ENCODE measurements around the gene NSFL1C.

Gene NSFL1C

DNA sequence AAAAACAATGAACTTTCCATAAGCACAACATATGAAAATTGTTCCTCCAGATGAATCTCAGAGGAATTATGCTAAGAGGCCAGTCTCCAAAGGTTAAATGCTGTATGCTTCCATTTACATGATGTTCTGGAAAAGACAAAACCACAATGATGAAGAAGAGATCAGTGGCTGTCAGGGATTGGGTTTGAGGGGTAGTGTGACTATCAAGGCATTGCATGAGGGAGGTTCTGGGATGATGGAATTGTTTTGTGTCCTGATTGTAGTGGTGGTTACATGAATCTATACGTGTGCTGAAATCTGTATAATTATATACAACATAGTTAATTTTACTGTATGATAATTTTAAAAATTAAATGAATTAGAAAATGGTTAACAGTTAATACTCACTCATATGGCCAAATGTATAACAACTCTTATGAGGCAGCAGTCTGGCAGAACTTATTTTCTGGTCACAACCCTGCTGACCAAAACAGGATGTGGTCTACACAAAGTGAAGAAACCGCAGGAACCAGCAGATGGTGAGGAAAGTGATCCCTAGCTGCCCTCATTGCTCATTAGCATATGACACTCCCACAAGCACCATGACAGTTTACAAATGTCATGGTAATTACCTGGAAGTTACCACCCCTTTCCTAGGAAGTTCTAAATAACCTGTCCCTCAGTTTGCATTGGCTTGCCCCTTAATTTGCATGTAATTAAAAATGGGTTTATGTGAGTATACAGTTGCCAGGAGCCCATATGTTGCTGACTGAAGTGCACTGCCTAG, 31.9 kb downstream of the NSFL1C start:
- no peak overlapping the region for H3K4me3 ChIP-seq (ENCODE audit: low read depth, low read length)
- TF ChIP-seq, protein P1, sequence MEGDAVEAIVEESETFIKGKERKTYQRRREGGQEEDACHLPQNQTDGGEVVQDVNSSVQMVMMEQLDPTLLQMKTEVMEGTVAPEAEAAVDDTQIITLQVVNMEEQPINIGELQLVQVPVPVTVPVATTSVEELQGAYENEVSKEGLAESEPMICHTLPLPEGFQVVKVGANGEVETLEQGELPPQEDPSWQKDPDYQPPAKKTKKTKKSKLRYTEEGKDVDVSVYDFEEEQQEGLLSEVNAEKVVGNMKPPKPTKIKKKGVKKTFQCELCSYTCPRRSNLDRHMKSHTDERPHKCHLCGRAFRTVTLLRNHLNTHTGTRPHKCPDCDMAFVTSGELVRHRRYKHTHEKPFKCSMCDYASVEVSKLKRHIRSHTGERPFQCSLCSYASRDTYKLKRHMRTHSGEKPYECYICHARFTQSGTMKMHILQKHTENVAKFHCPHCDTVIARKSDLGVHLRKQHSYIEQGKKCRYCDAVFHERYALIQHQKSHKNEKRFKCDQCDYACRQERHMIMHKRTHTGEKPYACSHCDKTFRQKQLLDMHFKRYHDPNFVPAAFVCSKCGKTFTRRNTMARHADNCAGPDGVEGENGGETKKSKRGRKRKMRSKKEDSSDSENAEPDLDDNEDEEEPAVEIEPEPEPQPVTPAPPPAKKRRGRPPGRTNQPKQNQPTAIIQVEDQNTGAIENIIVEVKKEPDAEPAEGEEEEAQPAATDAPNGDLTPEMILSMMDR (IDR thresholded peaks at IDR 0.05; ENCODE audit: borderline replicate concordance, insufficient read depth, low read depth, low read length): no peak

DNA sequence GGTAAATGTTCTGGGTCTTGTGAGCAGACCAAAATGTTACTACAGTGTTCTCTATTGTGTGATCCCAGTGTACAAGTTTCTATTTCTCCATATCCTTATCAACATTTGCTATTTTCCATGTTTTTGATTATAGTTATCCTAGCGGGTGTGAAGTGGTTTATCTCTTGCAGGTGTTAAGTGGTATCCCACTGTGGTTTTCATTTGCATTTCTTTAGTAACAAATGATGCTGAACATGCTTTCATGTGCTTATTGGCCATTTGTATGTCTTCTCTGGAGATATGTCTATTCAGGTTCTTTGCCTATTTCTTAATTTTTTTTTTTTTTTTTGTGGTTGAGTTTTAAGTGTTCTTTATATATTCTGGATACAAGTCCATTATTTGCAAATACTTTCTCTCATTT, 35.5 kb downstream of the NSFL1C start:
- TF ChIP-seq, protein P1 (IDR thresholded peaks at IDR 0.05; ENCODE audit: borderline replicate concordance, insufficient read depth, low read depth, low read length): no peak
- no peak overlapping the region for H3K4me3 ChIP-seq (ENCODE audit: low read depth, low read length)

DNA sequence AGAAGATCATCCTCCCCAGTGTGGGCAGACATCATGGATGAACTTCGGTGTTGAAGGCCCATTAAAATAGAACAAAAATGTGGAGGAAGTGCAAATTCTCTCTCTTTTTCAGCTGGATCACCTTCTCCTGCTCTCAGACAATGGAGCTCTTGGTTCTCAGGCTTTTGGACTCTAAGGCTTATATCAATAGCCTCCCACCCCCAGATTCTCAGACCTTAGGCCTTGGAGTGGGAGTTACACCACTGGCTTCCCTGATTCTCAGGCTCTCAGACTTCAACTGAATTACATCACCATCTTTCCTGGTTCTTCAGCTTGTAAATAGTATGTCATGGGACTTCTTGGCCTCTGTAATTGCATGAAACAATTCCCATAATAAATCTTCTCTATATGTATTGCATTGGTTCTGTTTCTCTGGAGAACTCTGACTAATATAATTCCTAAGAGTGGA, 36.6 kb downstream of the NSFL1C start:
- TF ChIP-seq, protein P1 (IDR thresholded peaks at IDR 0.05; ENCODE audit: borderline replicate concordance, insufficient read depth, low read depth, low read length): no peak
- H3K4me3 ChIP-seq (ENCODE audit: low read depth, low read length): no peak overlapping the region

DNA sequence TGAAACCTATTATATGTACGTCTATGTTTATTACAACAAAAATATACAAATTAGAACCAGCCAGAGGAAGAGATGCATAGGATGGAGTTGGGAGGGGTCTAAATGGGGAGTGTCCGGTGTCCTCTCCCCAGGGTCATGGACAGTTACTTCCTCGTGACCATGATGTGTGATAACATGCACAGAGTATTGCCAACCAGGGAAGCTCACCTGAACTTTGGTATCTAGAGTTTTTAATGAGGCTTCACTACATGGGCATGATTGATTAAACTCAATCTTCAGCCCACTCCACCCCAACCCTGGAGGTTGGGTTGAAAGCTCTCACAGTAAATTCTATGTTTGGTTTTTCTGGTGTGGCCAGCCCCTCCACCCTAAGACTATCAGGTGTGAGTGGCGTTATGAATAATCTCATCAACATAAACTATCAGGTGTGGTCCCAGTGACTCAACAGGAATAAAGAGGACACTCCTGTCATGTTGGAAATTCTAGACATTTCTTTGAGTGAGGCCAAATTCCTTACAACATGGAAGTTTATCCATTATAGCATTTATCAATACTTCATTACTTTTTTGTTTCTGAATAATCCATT, 37.4 kb downstream of the NSFL1C start:
- TF ChIP-seq, protein P1 (IDR thresholded peaks at IDR 0.05; ENCODE audit: borderline replicate concordance, insufficient read depth, low read depth, low read length): no peak
- no peak overlapping the region for H3K4me3 ChIP-seq (ENCODE audit: low read depth, low read length)

DNA sequence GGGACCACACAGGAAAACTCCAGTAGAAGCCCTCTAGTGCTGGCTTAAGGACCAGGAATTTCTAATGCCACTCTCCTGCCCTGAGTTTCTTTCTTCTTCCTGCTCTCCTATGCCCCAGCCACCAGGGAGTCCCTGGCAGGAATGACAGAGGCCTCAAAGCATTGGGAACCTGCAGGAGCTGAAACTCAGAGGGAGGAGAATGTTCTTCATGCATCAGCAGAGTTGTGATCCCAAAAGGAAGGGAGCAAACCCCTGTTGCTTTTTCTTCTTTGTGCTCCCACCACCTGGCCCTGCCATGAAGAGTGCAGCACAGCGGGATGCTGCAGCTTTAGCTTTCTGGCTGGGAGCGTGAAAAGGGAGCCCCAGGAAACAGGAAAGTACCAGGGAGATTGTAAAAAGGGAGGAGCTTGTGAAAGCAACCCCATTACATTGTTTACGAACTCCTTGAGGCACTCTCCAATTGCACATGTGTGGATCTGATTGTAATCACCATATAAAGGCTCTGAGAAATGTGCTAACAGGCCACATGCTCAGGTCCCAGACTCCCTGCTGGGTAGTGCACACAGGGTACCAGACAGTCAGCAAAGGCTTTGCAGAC, 39.1 kb downstream of the NSFL1C start:
- no peak overlapping the region for H3K4me3 ChIP-seq (ENCODE audit: low read depth, low read length)
- TF ChIP-seq, protein P1 (IDR thresholded peaks at IDR 0.05; ENCODE audit: borderline replicate concordance, insufficient read depth, low read depth, low read length): no peak

DNA sequence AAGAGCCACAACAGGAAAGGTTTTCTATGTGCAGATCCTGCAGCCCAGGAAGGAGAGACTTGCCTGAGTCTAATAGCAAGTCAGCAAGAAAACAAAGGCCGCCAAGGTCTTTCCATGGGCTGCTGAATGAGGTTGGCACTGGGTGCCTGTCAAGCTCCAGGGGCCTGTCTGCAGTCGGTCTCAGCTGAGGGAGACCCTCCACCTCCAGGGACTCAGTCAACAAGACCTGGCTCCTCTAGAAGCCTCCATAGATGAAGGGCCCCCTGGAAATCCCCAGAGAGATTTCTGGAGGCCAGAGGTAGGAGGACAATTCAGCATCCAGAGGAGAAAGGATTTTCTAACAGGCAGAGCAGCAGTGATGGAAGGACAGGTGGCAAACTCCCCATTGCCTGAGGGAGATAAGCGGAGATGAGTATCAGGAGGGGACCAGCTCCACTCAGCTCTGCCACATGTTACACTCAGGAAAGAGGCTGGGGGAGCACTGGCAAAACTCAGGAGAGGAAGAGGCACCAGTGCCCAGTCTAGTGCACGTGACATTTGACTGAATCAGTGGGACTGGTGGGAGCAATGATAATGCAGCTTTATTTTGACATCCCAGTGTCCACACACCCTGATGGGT, 40.3 kb downstream of the NSFL1C start:
- TF ChIP-seq, protein P1 (IDR thresholded peaks at IDR 0.05; ENCODE audit: borderline replicate concordance, insufficient read depth, low read depth, low read length): no peak
- H3K4me3 ChIP-seq (ENCODE audit: low read depth, low read length): no peak overlapping the region
